SK-N-SH (cell line): ENCODE results near the gene EP300. TPM values are rescaled to one million over a fixed set of nuclear protein-coding genes. Genes with fewer than 3 reads are reported as not detected.

ENCODE experiments used
- CTCF ChIA-PET: fragments of 300-600, 350-600 bp; formaldehyde crosslinking; extraction: SDS; loops from one replicate; lab custom pipeline; 2021; lab: Yijun Ruan, JAX
- POLR2A ChIA-PET: fragments of 350-600 bp; sonication (Branson Sonifier 250); formaldehyde crosslinking; extraction: SDS; loops from one replicate; lab custom pipeline; 2020; ENCODE audit warnings: antibody characterized with exemption, inconsistent platforms; lab: Yijun Ruan, JAX
- DNase-seq: peaks from one replicate; pipeline ENCODE4 v3.0.0; 2012
- H2AFZ ChIP-seq: fragments of 200-600 bp; sonication (generic); 2 replicates; pipeline ENCODE4 v1.8.1; 2016; ENCODE audit warnings: antibody characterized with exemption, mild to moderate bottlenecking, low read depth
- H3F3A ChIP-seq: fragments of 200-600 bp; sonication (generic); replicated peaks from 2 replicates; pipeline ENCODE3; 2016; ENCODE audit warnings: antibody characterized with exemption, mild to moderate bottlenecking; ENCODE audit not compliant: insufficient read depth
- H3K27ac ChIP-seq, 2 experiments: fragments of 200-500 bp in 1 of 2; fragments of 200-600 bp in 1 of 2; sonication (Bioruptor generic) in 1 of 2; sonication (generic), shearing (Covaris generic) in 1 of 2; 2 replicates each; pipeline versions ENCODE4 v1.5.1 to v1.6.1; 2014 to 2016; ENCODE audit warnings: low read depth in 2 of 2, inconsistent platforms in 1 of 2, low read length in 1 of 2, mild to moderate bottlenecking in 1 of 2, mixed read lengths in 1 of 2
- H3K27me3 ChIP-seq: fragments of 200-600 bp; sonication (generic), shearing (Covaris generic); 2 replicates; pipeline ENCODE4 v1.6.1; 2016; ENCODE audit warnings: mixed run types; ENCODE audit not compliant: insufficient read depth
- H3K36me3 ChIP-seq, 2 experiments: fragments of 200-500 bp in 1 of 2; fragments of 200-600 bp in 1 of 2; sonication (Bioruptor generic) in 1 of 2; sonication (generic) in 1 of 2; replicated peaks in 1 of 2; 2 replicates each; pipeline versions ENCODE3 to v1.5.1; 2014 to 2016; ENCODE audit warnings: low read length in 1 of 2, mild to moderate bottlenecking in 1 of 2; ENCODE audit not compliant: insufficient read depth in 2 of 2, control insufficient read depth in 1 of 2
- H3K4me1 ChIP-seq, 2 experiments: fragments of 200-500 bp in 1 of 2; fragments of 200-600 bp in 1 of 2; sonication (Bioruptor generic) in 1 of 2; sonication (generic), shearing (Covaris generic) in 1 of 2; 2 replicates each; pipeline versions ENCODE4 v1.5.1 to v1.6.1; 2014 to 2016; ENCODE audit warnings: low read depth in 1 of 2, low read length in 1 of 2, mixed run types in 1 of 2; ENCODE audit not compliant: insufficient read depth in 2 of 2, control insufficient read depth in 1 of 2
- H3K4me2 ChIP-seq: fragments of 200-600 bp; sonication (generic), shearing (Covaris generic); 2 replicates; pipeline ENCODE4 v1.6.1; 2017; ENCODE audit warnings: mixed run types
- H3K4me3 ChIP-seq, 2 experiments: fragments of 200-500 bp in 1 of 2; fragments of 200-600 bp in 1 of 2; sonication (Bioruptor generic) in 1 of 2; sonication (generic), shearing (Covaris generic) in 1 of 2; 2 replicates each; pipeline versions ENCODE4 v1.5.1 to v1.8.1; 2014 to 2016; ENCODE audit warnings: low read depth in 2 of 2, inconsistent platforms in 1 of 2, low read length in 1 of 2, mild to moderate bottlenecking in 1 of 2, mixed read lengths in 1 of 2, moderate library complexity in 1 of 2
- H3K79me2 ChIP-seq: fragments of 200-600 bp; sonication (generic); 2 replicates; pipeline ENCODE4 v1.8.1; 2017; ENCODE audit warnings: mild to moderate bottlenecking; ENCODE audit not compliant: insufficient read depth
- H3K9ac ChIP-seq: fragments of 200-600 bp; sonication (generic); 2 replicates; pipeline ENCODE4 v1.6.1; 2017; ENCODE audit warnings: mixed run types
- H3K9me2 ChIP-seq: fragments of 200-600 bp; sonication (generic); 2 replicates; pipeline ENCODE4 v1.6.1; 2017; ENCODE audit warnings: mixed run types
- H3K9me3 ChIP-seq: fragments of 200-600 bp; sonication (generic); 2 replicates; pipeline ENCODE4 v1.6.1; 2017; ENCODE audit warnings: mixed run types, mild to moderate bottlenecking, moderate library complexity
- H4K20me1 ChIP-seq: fragments of 200-600 bp; sonication (generic); 2 replicates; pipeline ENCODE4 v1.6.1; 2017; ENCODE audit warnings: mild to moderate bottlenecking, mixed run types; ENCODE audit not compliant: insufficient read depth
- EP300 ChIP-seq, 2 experiments: IDR thresholded peaks; 2 replicates each; pipeline versions ENCODE4 v1.4.0 to v1.6.1; 2012; ENCODE audit warnings: borderline replicate concordance in 1 of 2, low read depth in 1 of 2, low read length in 1 of 2
- EZH2phosphoT487 ChIP-seq: fragments of 200-600 bp; sonication (generic); IDR thresholded peaks from 2 replicates; pipeline ENCODE4 v1.6.1; 2017; ENCODE audit warnings: low read depth, mixed run types, mild to moderate bottlenecking, antibody characterized with exemption, moderate library complexity, borderline replicate concordance
- FOXM1 ChIP-seq: IDR thresholded peaks from 2 replicates; pipeline ENCODE4 v1.4.0; 2012; ENCODE audit warnings: low read depth, mild to moderate bottlenecking
- NFIC ChIP-seq: IDR thresholded peaks from 2 replicates; pipeline ENCODE4 v1.4.0; 2012; ENCODE audit warnings: borderline replicate concordance
- NRF1 ChIP-seq: IDR thresholded peaks from 2 replicates; pipeline ENCODE4 v1.6.1; 2012; ENCODE audit warnings: low read depth, mild to moderate bottlenecking, low read length
- POLR2AphosphoS5 ChIP-seq: IDR thresholded peaks from 2 replicates; pipeline ENCODE4 v1.6.1; 2012; ENCODE audit warnings: low read depth, low read length
- TCF12 ChIP-seq: IDR thresholded peaks from 2 replicates; pipeline ENCODE4 v1.4.0; 2012
- WGBS: methylation state at CpG from one replicate; pipeline ENCODE4 v1.1.6; 2017; ENCODE audit warnings: low lambda C conversion rate; 5-methylcytosine and 5-hydroxymethylcytosine counted together
- polyA plus RNA-seq, 3 experiments: library from polyadenylated mRNA; depleted of rRNA; stranded (reverse); fragments of >200 nt; gene quantifications; 2 replicates each; pipeline ENCODE4 v1.2.3, GENCODE V29; 2012
- TF ChIP-seq, protein P1 (sequence below): IDR thresholded peaks from 2 replicates; pipeline ENCODE4 v1.4.0; 2012; ENCODE audit warnings: low read depth, borderline replicate concordance
- TF ChIP-seq, protein P2 (sequence below): IDR thresholded peaks from 2 replicates; pipeline ENCODE4; 2012
- TF ChIP-seq, protein P3 (sequence below): IDR thresholded peaks from 2 replicates; pipeline ENCODE4 v1.6.1; 2012; ENCODE audit warnings: mild to moderate bottlenecking, low read depth, low read length, moderate library complexity

EP300 gene
- polyA plus RNA-seq, 1 of the 3 experiments (the other 2 are of a cell fraction), result 7.1 TPM

DNA sequence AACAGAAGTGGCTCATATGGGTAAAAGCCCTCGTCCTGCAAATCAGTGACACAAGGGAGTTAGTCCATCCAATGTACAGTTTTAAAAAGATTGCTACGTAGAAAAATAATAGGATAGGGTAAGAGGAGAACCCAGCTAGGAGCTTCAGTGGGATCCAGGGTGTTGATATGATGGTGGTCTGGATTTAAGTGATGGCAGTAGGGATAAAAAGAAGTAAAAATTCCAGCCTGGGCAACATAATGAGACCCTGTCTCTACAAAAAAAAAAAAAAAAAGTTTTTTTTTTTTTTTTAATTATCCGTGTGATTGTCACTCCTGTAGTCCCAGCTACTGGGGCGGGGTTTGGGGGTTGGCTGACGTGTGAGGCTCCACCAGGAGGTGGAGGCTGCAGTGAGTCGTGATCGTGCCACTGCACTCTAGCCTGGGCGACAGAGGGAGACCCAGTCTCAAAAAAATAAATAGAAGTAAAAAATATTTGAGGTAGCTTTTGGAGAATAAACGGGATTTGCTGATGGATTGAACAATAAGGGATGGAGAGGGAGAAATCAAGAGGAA, 105.7 kb downstream of the EP300 start (continued):
- TF ChIP-seq, protein P1, sequence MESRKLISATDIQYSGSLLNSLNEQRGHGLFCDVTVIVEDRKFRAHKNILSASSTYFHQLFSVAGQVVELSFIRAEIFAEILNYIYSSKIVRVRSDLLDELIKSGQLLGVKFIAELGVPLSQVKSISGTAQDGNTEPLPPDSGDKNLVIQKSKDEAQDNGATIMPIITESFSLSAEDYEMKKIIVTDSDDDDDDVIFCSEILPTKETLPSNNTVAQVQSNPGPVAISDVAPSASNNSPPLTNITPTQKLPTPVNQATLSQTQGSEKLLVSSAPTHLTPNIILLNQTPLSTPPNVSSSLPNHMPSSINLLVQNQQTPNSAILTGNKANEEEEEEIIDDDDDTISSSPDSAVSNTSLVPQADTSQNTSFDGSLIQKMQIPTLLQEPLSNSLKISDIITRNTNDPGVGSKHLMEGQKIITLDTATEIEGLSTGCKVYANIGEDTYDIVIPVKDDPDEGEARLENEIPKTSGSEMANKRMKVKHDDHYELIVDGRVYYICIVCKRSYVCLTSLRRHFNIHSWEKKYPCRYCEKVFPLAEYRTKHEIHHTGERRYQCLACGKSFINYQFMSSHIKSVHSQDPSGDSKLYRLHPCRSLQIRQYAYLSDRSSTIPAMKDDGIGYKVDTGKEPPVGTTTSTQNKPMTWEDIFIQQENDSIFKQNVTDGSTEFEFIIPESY, result no peak
- TF ChIP-seq POLR2AphosphoS5, result no peak
- TF ChIP-seq, protein P2, sequence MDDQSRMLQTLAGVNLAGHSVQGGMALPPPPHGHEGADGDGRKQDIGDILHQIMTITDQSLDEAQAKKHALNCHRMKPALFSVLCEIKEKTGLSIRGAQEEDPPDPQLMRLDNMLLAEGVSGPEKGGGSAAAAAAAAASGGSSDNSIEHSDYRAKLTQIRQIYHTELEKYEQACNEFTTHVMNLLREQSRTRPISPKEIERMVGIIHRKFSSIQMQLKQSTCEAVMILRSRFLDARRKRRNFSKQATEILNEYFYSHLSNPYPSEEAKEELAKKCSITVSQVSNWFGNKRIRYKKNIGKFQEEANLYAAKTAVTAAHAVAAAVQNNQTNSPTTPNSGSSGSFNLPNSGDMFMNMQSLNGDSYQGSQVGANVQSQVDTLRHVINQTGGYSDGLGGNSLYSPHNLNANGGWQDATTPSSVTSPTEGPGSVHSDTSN, result no peak
- no peak for TF ChIP-seq EZH2phosphoT487

DNA sequence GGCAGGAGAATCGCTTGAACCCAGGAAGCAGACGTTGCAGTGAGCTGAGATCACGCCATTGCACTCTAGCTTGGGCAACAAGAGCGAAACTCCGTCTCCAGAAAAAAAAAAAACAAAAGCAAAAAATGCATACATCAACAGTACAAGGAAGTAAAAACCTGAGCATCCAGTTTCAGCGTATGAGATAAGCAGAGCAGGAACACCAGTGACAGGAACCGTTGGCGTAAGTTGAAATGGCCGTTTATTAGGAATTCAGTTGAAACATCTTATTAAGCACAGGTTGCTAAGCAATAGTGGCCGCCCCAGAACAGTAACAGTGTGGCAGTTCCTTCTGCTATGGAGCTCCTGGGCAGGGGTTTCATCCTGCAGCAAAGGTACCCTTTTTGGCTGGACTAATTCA, 108.7 kb downstream of the EP300 start:
- H3K9me3 ChIP-seq, result no peaks in the 10 kb centered on the region
- DNase-seq, result no peak
- TF ChIP-seq EZH2phosphoT487 (no peak), NRF1 (no peak), NFIC (no peak), POLR2AphosphoS5 (no peak), FOXM1 (no peak), EP300 (IDR thresholded peaks at IDR 0.05; ENCODE audit: borderline replicate concordance in 1 of 2, low read depth in 1 of 2, low read length in 1 of 2) (no peak), TCF12 (no peak)
- TF ChIP-seq, protein P3, sequence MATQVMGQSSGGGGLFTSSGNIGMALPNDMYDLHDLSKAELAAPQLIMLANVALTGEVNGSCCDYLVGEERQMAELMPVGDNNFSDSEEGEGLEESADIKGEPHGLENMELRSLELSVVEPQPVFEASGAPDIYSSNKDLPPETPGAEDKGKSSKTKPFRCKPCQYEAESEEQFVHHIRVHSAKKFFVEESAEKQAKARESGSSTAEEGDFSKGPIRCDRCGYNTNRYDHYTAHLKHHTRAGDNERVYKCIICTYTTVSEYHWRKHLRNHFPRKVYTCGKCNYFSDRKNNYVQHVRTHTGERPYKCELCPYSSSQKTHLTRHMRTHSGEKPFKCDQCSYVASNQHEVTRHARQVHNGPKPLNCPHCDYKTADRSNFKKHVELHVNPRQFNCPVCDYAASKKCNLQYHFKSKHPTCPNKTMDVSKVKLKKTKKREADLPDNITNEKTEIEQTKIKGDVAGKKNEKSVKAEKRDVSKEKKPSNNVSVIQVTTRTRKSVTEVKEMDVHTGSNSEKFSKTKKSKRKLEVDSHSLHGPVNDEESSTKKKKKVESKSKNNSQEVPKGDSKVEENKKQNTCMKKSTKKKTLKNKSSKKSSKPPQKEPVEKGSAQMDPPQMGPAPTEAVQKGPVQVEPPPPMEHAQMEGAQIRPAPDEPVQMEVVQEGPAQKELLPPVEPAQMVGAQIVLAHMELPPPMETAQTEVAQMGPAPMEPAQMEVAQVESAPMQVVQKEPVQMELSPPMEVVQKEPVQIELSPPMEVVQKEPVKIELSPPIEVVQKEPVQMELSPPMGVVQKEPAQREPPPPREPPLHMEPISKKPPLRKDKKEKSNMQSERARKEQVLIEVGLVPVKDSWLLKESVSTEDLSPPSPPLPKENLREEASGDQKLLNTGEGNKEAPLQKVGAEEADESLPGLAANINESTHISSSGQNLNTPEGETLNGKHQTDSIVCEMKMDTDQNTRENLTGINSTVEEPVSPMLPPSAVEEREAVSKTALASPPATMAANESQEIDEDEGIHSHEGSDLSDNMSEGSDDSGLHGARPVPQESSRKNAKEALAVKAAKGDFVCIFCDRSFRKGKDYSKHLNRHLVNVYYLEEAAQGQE, result no peak
- TF ChIP-seq, protein P2, result no peak
- TF ChIP-seq, all 33 proteins: peak for 0
- Histone ChIP-seq H3K79me2 (peaks cover 10% of the 10 kb centered on the region), H3K9ac (no peak overlapping the region), H3K4me2 (no peak overlapping the region), H3K27me3 (no peaks in the 10 kb centered on the region), H3F3A (no peaks in the 10 kb centered on the region), H3K27ac (no peak overlapping the region), H2AFZ (no peak overlapping the region), H3K9me2 (no peaks in the 10 kb centered on the region), H4K20me1 (no peaks in the 10 kb centered on the region), H3K36me3 (no peaks in the 10 kb centered on the region), H3K4me1 (peaks cover 0 to 5% of the 10 kb centered on the region in 2 experiments; a peak in 1 of 4 replicates), H3K4me3 (no peak overlapping the region)
- POLR2A ChIA-PET, result no interaction called here
- WGBS, result 68% methylated on average over 9 of the region's 10 CpGs
- CTCF ChIA-PET, result no interaction called here
